ENCODE results near the gene CHRM3.

GRCh38 chr1:239361403-239361802 lies 25.0 kb upstream of the CHRM3 start:
- TF ChIP-seq CTCF (IDR thresholded peaks at IDR 0.05) (no peak), POLR2A (IDR thresholded peaks at IDR 0.05) (no peak)
